ENCODE data around the gene LENEP. TPM values are rescaled to one million over a fixed set of nuclear protein-coding genes. Genes with fewer than 3 reads are reported as not detected.

LENEP gene
- total and polyA plus RNA-seq, 2 experiments from 2014 or later, result not detected

DNA sequence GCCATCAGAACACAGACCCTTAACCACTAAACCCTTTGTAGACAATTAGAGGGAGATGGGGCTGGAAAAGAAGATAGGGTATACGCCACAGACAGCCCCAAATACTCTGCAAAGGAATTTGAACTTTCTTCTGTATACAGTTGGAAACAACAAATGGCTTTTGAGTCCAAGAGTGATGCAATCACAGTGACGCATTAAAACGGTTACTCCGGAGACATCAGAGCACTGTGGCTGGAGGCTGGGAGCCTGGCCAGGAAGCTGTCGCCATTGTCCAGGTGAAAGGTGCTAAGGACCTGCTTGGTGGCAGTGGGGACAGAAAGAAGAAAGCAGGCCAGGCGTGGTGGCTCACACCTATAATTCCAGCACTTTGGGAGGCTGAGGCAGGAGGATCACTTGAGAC, 6.1 kb upstream of the LENEP start:
- no peaks in the 10 kb centered on the region for H3K9me2 ChIP-seq (ENCODE audit: insufficient read depth)
- no peaks in the 10 kb centered on the region; the same call in 1 of the 2 replicates for H3F3A ChIP-seq (ENCODE audit: insufficient read depth)
- no peak overlapping the region for H2AFZ ChIP-seq
- H3K4me1 ChIP-seq (ENCODE audit: insufficient read depth), result peaks cover 5% of the 10 kb centered on the region
- no peak overlapping the region for H3K4me2 ChIP-seq (ENCODE audit: unreplicated experiment)
- WGBS, 2 experiments (ENCODE audit: low coverage in 1 of 2, low lambda C conversion rate in 2 of 2, missing lambda C conversion rate in 2 of 2), result 51 to 52% methylated on average over 6 of the region's 6 CpGs
- H3K9ac ChIP-seq, result no peak overlapping the region
- H3K4me3 ChIP-seq, result no peak overlapping the region
- TF ChIP-seq EZH2 (IDR thresholded peaks at IDR 0.05; ENCODE audit: insufficient read depth, poor library complexity, severe bottlenecking), result no peak
- no peak for TF ChIP-seq EZH2phosphoT487 (IDR thresholded peaks at IDR 0.05; ENCODE audit: insufficient read depth, low read depth)
- H3K36me3 ChIP-seq (ENCODE audit: low read depth), result 0 out of 2 replicates have a peak, but pooled peaks cover 8% of the 10 kb centered on the region
- no peaks in the 10 kb centered on the region for H4K20me1 ChIP-seq (ENCODE audit: insufficient read depth)
- no peaks in the 10 kb centered on the region for H3K9me3 ChIP-seq (ENCODE audit: low read depth)
- peak; percentile 33 for DNase-seq
- peaks cover 48% of the 10 kb centered on the region for H3K79me2 ChIP-seq (ENCODE audit: insufficient read depth)
- in situ Hi-C loops (cut with MboI), result no loop called here
- no peaks in the 10 kb centered on the region for H3K27me3 ChIP-seq (replicated peaks; ENCODE audit: insufficient read depth)
- H3K27ac ChIP-seq, result no peak overlapping the region

DNA sequence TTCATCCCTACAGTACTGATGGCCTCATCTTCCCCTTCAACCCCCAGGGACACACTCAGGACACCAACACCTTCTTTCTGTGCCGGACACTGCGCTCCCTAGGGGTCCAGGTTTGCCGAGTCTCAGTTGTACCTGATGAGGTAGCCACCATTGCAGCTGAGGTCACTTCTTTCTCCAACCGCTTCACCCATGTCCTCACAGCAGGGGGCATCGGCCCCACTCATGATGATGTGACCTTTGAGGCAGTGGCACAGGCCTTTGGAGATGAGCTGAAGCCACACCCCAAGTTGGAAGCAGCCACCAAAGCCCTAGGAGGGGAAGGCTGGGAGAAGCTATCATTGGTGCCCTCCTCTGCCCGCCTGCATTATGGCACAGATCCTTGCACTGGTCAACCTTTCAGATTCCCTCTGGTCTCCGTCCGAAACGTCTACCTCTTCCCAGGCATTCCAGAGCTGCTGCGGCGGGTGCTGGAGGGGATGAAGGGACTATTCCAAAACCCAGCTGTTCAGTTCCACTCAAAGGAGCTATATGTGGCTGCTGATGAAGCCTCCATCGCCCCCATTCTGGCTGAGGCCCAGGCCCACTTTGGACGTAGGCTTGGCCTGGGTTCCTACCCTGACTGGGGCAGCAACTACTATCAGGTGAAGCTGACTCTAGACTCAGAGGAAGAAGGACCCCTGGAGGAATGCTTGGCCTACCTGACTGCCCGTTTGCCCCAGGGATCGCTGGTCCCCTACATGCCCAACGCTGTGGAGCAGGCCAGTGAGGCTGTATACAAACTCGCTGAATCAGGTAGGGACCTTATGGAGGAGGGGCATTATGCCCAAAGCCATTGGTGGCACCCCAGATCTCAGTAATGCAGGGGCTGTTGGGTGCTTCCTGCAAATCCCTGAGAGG, 5.1 kb upstream of the LENEP start:
- Histone ChIP-seq H3K9me2 (ENCODE audit: insufficient read depth) (no peaks in the 10 kb centered on the region), H3K9ac (no peak overlapping the region), H3K4me1 (ENCODE audit: insufficient read depth) (peaks cover 5% of the 10 kb centered on the region), H3K4me3 (no peak overlapping the region), H3K79me2 (ENCODE audit: insufficient read depth) (peaks cover 47% of the 10 kb centered on the region), H2AFZ (no peak overlapping the region), H3K9me3 (ENCODE audit: low read depth) (no peaks in the 10 kb centered on the region), H3F3A (ENCODE audit: insufficient read depth) (no peaks in the 10 kb centered on the region), H4K20me1 (ENCODE audit: insufficient read depth) (no peaks in the 10 kb centered on the region), H3K27me3 (replicated peaks; ENCODE audit: insufficient read depth) (no peaks in the 10 kb centered on the region), H3K4me2 (ENCODE audit: unreplicated experiment) (no peak overlapping the region), H3K27ac (no peak overlapping the region), H3K36me3 (ENCODE audit: low read depth) (0 out of 2 replicates have a peak, but pooled peaks cover 8% of the 10 kb centered on the region)
- WGBS, 2 experiments (ENCODE audit: low coverage in 1 of 2, low lambda C conversion rate in 2 of 2, missing lambda C conversion rate in 2 of 2), result 89 to 93% methylated on average over 17 of the region's 17 CpGs
- in situ Hi-C loops (cut with MboI), result no loop called here
- DNase-seq, result no peak
- no peak for TF ChIP-seq EZH2phosphoT487 (IDR thresholded peaks at IDR 0.05; ENCODE audit: insufficient read depth, low read depth)
- TF ChIP-seq EZH2 (IDR thresholded peaks at IDR 0.05; ENCODE audit: insufficient read depth, poor library complexity, severe bottlenecking), result no peak

DNA sequence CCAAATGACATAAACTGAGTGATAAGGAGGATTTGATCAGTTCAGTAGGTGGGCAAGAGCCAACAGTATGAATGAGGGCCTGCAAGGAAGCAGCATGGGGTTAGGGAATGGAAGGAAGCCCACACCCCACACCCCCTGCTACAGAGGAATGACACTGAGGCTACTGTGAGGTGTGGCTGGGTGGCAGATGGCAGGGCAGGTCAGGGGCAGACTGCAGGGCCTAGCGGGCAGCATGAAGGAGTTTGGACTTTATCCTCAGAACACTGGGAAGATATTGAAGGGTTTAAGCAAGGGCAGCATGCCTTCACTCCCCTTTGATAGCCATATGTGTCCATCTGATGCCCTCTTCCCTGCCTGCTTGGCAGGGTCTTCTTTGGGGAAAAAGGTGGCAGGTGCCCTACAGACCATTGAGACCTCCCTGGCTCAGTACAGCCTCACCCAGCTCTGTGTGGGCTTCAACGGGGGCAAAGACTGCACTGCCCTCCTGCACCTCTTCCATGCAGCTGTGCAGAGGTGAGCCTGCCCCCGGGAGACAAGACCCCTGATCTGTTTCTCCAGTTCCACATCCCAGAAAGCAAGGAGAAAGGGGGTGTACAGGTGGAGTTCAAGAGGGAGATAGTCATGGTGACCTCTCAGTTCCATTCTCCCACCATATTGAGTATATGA, 4.1 kb upstream of the LENEP start:
- Histone ChIP-seq H3K9me3 (ENCODE audit: low read depth) (no peaks in the 10 kb centered on the region), H4K20me1 (ENCODE audit: insufficient read depth) (no peaks in the 10 kb centered on the region), H3K4me2 (ENCODE audit: unreplicated experiment) (no peak overlapping the region), H3K9me2 (ENCODE audit: insufficient read depth) (no peaks in the 10 kb centered on the region), H3K4me1 (ENCODE audit: insufficient read depth) (no peaks in the 10 kb centered on the region), H3K9ac (no peak overlapping the region), H3K27ac (no peak overlapping the region), H3K79me2 (ENCODE audit: insufficient read depth) (peaks cover 37% of the 10 kb centered on the region), H3K4me3 (no peak overlapping the region), H2AFZ (no peak overlapping the region), H3K36me3 (ENCODE audit: low read depth) (0 out of 2 replicates have a peak, but pooled peaks cover 8% of the 10 kb centered on the region), H3K27me3 (replicated peaks; ENCODE audit: insufficient read depth) (no peaks in the 10 kb centered on the region), H3F3A (ENCODE audit: insufficient read depth) (no peaks in the 10 kb centered on the region)
- no peak for DNase-seq
- TF ChIP-seq EZH2 (IDR thresholded peaks at IDR 0.05; ENCODE audit: insufficient read depth, poor library complexity, severe bottlenecking) (no peak), EZH2phosphoT487 (IDR thresholded peaks at IDR 0.05; ENCODE audit: insufficient read depth, low read depth) (no peak)
- in situ Hi-C loops (cut with MboI), result no loop called here
- 69 to 75% methylated on average over 3 of the region's 3 CpGs for WGBS, 2 experiments (ENCODE audit: low coverage in 1 of 2, low lambda C conversion rate in 2 of 2, missing lambda C conversion rate in 2 of 2)

DNA sequence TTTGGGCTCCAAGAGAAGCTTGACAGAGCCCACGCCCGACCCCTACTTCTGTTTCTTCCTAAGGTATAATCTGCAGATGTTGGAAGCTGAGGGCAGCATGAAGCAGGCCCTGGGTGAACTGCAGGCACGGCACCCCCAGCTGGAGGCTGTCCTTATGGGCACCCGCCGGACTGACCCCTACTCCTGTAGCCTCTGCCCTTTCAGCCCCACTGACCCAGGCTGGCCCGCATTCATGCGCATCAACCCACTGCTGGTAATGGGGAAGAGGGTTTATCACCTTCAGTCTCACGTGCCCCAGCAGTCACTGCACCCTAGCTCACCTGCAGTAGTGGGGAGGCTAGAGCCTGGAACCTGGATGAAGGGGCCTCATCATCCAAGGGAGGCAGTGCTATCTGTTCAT, 3.1 kb upstream of the LENEP start:
- Histone ChIP-seq H3K4me1 (ENCODE audit: insufficient read depth) (no peaks in the 10 kb centered on the region), H4K20me1 (ENCODE audit: insufficient read depth) (no peaks in the 10 kb centered on the region), H3K9ac (no peak overlapping the region), H3K36me3 (ENCODE audit: low read depth) (0 out of 2 replicates have a peak, but pooled peaks cover 8% of the 10 kb centered on the region), H3K4me3 (no peak overlapping the region), H3K27ac (no peak overlapping the region), H3K4me2 (ENCODE audit: unreplicated experiment) (no peak overlapping the region), H3K27me3 (replicated peaks; ENCODE audit: insufficient read depth) (no peaks in the 10 kb centered on the region), H3K79me2 (ENCODE audit: insufficient read depth) (peaks cover 27% of the 10 kb centered on the region), H3F3A (ENCODE audit: insufficient read depth) (no peaks in the 10 kb centered on the region), H2AFZ (no peak overlapping the region), H3K9me2 (ENCODE audit: insufficient read depth) (no peaks in the 10 kb centered on the region), H3K9me3 (ENCODE audit: low read depth) (no peaks in the 10 kb centered on the region)
- WGBS, 2 experiments (ENCODE audit: low coverage in 1 of 2, low lambda C conversion rate in 2 of 2, missing lambda C conversion rate in 2 of 2), result 93 to 96% methylated on average over 8 of the region's 8 CpGs
- no peak for DNase-seq
- TF ChIP-seq EZH2phosphoT487 (IDR thresholded peaks at IDR 0.05; ENCODE audit: insufficient read depth, low read depth), result no peak
- TF ChIP-seq EZH2 (IDR thresholded peaks at IDR 0.05; ENCODE audit: insufficient read depth, poor library complexity, severe bottlenecking), result no peak
- in situ Hi-C loops (cut with MboI), result no loop called here

Measured in GM23248 (cell line).